Stimulated activated CD4-positive, alpha-beta T cell treated with anti-CD3 and anti-CD28 coated beads, Interleukin-12 subunit alpha, Interleukin-12 subunit beta, amount 100 ng/mL, for 24 hours (primary cell): ENCODE data around the gene DPYSL4.

ENCODE experiments used
- DNase-seq, 2 experiments: peaks; one replicate each; pipeline ENCODE4 v3.0.0-alpha.2; 2020; ENCODE audit warnings: low read depth in 2 of 2

DPYSL4 gene

GRCh38 chr10:132226586-132227405, 40.0 kb downstream of the DPYSL4 start:
- no peak for DNase-seq

DNA sequence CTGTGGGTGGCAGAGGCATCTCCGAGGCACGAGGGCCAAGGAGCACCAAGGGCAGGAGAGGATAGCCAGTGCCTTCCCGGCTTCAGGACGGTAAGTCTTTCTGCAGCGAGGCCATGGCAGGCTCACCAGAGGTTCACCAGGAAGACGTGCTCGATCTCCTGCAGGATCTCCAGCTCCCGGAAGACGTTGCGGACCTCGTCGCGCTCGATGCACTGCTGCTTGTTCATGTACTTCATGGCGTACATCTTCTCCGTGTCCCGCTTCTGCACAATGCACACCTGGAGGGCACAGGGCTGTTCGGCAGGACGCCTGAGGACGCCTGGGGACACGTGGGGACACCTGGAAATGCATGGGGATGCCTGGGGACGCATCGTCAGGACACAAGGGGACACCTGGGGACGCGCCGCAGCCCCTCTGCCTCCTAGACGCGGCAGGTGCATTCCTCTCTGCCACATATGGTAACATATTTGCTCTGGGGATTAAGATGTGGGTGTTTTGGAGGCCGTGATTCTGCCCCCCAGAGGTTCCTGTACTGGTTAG, 41.2 kb downstream of the DPYSL4 start:
- DNase-seq: no peak

DNA sequence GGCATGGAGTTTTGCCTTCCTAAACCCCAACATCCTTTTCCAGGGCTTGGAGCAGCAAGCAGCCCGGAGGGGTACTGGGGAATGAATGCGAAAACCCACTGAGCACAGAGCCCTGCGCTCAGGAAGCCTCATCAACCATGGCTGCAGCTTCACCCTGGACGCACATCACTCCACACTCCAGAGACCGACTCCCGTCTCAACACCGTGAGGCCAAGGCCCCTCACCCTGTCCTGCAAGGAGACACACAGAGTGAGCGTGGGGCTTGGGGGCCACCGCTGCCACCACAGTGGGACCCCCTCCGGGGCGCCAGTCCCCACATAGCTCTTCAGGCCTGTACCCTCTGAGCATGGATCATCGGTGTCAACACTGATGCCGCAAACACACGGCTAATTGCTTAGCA, 41.9 kb downstream of the DPYSL4 start:
- no peak for DNase-seq

DNA sequence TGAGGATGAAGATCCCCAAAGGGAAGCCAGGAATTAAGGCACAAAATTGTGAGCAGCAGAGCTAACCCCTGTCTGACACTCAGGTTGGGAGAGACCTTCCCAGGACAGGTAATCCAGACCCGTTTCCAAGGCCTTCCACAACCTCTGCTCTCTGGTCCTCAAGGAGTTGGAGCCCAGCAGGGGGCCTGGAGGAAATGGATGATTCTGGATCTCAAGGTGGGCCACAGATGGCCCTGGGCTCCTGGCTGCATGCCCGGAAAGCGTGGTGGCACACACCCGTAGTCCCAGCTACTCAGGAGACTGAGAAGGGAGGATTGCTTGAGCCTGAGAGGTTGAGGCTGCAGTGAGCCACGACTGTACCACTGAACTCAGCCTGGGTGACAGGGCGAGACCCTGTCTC, 42.3 kb downstream of the DPYSL4 start:
- no peak for DNase-seq

GRCh38 chr10:132229834-132230556, 43.2 kb downstream of the DPYSL4 start:
- no peak for DNase-seq

DNA sequence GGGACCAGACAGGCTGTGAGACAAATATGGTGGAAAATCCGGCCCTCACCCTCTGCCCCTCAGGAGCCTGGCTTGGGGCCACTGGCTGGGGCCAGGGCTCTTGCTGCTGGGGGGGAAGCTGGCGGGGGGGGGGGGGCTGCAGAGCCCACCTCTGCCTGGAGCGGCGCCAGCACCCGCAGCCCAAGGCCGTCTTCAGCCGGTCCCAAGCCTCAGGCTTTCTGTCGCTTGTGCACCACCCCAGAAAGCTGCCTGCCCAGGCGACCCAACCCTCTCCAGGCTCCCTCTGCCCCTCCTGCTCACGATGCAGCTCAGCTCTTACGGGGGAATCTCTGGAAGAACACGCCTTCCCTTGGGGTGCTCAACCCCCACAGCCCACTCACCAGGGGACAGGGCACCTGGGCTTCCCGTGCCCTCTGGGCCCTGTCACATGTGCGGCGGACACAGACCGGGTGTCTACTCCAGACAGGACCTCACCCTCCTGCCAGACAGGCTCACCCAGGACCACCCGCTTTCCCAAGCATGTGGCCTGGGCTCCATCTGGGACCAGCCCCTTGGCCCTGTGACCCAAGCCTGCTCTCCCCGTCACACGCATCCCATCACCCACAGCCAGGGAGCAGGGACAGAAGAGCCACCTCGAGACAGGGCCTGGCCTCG, 43.9 kb downstream of the DPYSL4 start:
- no peak for DNase-seq

- no peak for DNase-seq
Observed at GRCh38 chr10:132231656-132232022, 44.9 kb downstream of the DPYSL4 start.

DNA sequence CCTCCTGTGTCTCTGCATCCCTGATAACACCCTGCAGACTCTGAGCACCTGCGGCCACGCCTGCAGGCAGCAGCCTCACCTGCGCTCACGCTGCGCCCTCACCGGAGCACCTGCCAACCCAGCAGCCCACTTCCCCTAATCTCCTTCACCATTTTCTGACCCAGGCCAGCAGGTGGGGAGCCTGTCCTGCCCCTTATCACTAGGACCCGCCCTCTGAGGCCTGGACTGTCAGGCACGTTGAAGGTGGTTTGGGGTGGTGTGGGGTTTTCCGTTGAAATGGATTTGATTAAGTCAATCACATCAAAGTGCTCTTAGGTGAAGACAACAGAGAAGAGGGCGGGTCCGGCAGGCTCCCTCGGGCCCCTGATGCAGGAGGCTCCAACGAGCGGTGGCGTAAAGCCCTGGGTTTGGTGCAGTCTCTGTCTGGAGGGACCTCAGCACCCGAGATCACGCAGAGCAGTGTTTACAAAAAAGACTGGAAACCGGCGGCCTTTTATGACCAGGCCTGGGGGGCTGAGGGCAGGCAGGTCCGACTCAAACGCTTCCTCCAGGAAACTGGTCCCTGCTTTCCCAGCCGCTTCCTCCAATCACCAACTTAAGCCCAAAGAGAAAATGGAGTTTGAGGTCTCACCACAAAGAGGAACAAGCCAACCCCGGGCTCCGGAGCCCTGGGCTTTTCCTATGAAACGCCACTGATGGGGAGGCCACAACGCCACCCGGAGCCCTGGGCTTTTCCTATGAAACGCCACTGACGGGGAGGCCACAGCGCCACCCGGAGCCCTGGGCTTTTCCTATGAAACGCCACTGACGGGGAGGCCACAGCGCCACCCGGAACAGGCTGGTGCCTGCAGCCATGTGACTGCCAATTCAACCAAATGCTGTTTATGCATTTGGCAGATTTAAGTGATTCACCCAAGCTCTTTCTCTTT, 45.5 kb downstream of the DPYSL4 start:
- no peak for DNase-seq

GRCh38 chr10:132232981-132233380, 46.2 kb downstream of the DPYSL4 start:
- no peak for DNase-seq

- DNase-seq: no peak
Observed at GRCh38 chr10:132233501-132234085, 46.8 kb downstream of the DPYSL4 start.

DNA sequence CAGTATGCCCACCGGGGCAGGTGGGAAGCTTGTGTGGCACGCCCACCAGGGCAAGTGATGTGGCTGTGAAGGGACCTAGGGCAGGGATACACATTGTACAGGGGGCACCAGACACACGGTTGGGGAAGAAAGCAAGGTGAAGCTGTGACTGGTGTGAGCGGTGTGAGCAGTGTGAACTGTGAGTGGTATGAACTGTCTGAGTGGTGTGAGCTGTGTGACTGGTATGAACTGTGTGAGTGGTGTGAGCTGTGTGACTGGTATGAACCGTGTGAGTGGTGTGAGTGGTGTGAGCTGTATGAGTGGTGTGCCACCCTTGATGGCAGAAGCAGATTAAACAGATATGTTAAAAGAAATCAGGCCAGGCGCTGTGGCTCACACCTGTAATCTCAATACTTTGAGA, 48.1 kb downstream of the DPYSL4 start:
- no peak for DNase-seq

- no peak for DNase-seq
Observed at GRCh38 chr10:132236161-132236560, 49.4 kb downstream of the DPYSL4 start.

DNA sequence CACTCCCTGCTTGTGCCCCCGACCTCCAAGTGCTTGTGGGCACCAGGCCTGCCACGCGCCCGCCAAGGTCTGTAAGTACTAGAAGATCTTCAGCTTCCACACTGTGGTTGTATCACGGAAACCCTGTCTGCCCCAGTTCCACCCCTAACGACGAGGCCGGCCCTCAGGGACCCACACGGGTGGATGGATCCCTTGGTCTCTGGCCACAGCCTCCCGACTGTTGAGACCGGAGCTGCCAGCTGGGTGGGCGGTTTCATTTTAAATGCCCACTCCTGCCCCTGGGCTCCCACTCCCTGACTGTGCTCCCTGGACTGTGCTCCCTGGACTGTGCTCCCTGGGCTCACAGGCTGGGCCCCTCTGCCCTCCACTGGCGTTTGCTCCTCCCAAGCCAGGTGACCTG, 50.1 kb downstream of the DPYSL4 start:
- DNase-seq: no peak

DNA sequence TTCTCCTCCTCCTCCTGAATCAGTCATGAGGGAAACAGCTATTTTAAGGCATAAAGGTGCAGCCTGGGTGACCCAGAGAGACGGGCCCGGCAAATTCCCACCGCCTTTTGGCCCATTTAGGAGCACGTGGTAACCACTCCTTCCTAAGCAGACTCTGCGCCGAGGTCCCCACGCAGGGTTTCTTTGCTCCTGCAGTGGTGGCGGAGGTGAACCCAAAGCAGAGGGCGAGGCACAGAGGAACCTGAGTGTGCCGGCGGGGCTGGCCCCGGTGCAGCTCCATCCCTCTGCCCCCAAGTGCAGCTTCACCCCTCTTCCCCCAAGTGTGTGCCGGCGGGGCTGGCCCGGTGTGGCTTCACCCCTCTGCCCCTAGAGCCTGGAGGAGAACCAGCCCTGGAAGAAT, 50.6 kb downstream of the DPYSL4 start:
- no peak for DNase-seq

GRCh38 chr10:132237871-132238270, 51.1 kb downstream of the DPYSL4 start:
- DNase-seq: no peak

DNA sequence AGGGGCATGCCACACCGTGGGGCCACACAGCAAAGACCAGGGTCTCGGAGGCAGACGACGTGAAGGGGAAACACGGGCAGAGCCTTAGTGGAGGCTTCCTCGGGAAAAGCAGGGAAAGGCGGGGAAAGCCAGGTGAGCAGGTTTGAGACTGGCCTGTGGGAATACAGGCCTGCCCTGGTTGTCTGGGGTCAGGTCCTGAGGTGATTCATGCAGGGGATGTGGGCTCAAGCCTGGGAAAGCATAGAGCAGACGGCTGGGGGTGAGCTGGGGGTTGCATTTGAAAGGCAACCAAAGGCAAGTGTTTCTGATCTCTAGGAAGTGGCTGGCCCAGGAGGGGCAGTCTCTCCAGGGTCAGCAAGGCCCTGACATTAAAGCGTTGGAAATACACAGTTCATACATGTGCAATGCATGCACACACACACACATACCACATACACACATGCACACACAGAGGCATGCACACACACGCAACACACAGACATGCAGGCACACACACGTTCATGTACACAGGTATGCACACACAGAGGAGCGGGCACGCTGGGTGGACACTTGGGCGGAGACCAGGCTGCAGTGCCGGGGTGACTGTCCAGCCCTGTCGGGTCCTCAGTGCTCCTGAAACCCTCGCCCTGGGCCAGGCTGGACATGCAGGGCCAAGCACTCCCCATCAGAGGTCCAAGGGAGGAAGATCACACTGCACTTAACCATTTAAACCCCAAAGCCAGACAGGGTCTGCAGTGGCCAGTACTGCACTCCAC, 51.8 kb downstream of the DPYSL4 start:
- no peak for DNase-seq

DNA sequence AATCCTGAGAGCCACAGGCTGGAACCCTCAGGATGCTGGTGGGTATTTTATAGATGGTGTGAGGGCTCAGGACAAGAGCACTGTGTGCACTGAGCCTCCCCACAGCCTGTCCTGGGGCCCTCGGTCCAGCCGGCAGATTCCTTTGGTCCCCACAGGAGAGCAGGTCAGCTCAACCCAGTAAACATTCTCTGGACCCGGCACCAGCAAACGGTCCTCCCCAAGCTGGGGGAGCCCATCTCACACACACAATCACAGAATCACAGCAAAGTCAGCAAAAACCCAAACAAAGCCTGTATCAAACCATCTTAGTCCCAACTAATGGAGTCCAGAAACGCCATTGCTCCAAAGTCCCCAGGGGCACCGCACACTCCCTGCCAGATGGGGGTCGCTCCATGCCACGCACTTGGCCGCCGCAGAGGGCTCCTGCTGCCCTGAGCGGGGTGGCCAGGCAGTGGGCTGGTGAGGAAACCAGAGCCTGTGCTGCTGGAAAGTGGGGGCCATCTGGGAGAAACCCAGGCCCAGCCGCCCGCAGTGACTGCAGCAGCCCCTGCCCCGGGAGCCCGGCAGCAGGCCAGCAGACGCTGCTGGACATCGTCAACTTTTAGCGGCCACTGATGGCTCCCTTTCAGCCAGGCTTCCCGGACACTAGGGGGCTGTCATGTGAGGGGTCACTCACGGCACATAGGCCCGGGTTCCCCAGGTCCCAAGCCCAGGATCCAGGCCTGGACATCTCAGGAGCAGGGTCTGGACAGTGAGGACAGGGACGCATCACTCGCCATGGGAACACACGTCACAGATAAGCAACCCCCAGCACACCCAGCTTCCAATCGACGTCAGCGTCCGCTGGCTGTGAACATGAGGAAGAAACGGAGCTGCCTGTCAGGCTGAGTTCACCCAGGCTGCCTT, 52.6 kb downstream of the DPYSL4 start:
- DNase-seq: no peak

- DNase-seq: no peak
Observed at GRCh38 chr10:132240156-132240555, 53.4 kb downstream of the DPYSL4 start.

- DNase-seq: no peak
Observed at GRCh38 chr10:132240581-132240980, 53.8 kb downstream of the DPYSL4 start.
